Measurements from ENCODE around the gene FAM120C. TPM values are rescaled to one million over a fixed set of nuclear protein-coding genes. Genes with fewer than 3 reads are reported as not detected.

Gene FAM120C
- total and polyA plus RNA-seq, 2 experiments from 2014 or later, result 9.3 to 9.8 TPM

GRCh38 chrX:54049801-54050200 lies 133.3 kb downstream of the FAM120C start:
- H3K4me1 ChIP-seq (ENCODE audit: insufficient read depth), result peaks cover 3% of the 10 kb centered on the region; the same call in 1 of the 2 replicates
- Mint-ChIP-seq H3K4me1 (peaks cover 30% of the 10 kb centered on the region), H3K4me3 (no peak overlapping the region), H3K27me3 (ENCODE audit: insufficient read depth, low read depth, poor library complexity) (peaks cover 1% of the 10 kb centered on the region), H3K36me3 (ENCODE audit: low read depth) (peaks cover 3% of the 10 kb centered on the region; the same call in 2 of the 3 replicates), H3K27ac (no peak overlapping the region), H3K9me3 (peaks cover 7% of the 10 kb centered on the region; the same call in 2 of the 3 replicates)
- H3K9me2 ChIP-seq (ENCODE audit: insufficient read depth), result no peaks in the 10 kb centered on the region
- H3K27ac ChIP-seq (ENCODE audit: low read depth), result no peak overlapping the region
- DNase-seq (ENCODE audit: low spot score), result no peak
- no peaks in the 10 kb centered on the region for H3K36me3 ChIP-seq (ENCODE audit: insufficient read depth)
- no peaks in the 10 kb centered on the region for H4K20me1 ChIP-seq (replicated peaks; ENCODE audit: insufficient read depth)
- H3K4me3 ChIP-seq, result no peak overlapping the region
- H2AFZ ChIP-seq, result no peak overlapping the region
- H3F3A ChIP-seq (replicated peaks; ENCODE audit: low read depth), result no peaks in the 10 kb centered on the region
- no peak for ATAC-seq
- TF ChIP-seq, protein P1, sequence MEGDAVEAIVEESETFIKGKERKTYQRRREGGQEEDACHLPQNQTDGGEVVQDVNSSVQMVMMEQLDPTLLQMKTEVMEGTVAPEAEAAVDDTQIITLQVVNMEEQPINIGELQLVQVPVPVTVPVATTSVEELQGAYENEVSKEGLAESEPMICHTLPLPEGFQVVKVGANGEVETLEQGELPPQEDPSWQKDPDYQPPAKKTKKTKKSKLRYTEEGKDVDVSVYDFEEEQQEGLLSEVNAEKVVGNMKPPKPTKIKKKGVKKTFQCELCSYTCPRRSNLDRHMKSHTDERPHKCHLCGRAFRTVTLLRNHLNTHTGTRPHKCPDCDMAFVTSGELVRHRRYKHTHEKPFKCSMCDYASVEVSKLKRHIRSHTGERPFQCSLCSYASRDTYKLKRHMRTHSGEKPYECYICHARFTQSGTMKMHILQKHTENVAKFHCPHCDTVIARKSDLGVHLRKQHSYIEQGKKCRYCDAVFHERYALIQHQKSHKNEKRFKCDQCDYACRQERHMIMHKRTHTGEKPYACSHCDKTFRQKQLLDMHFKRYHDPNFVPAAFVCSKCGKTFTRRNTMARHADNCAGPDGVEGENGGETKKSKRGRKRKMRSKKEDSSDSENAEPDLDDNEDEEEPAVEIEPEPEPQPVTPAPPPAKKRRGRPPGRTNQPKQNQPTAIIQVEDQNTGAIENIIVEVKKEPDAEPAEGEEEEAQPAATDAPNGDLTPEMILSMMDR (conservative IDR thresholded peaks at IDR 0.05; ENCODE audit: low read depth in 2 of 2), result no peak
- TF ChIP-seq JUNB (IDR thresholded peaks at IDR 0.05; ENCODE audit: unreplicated experiment) (no peak), CREB1 (CRISPR knock-in tag; IDR thresholded peaks at IDR 0.05; ENCODE audit: low read depth) (no peak), EZH2phosphoT487 (IDR thresholded peaks at IDR 0.05; ENCODE audit: unreplicated experiment) (no peak), ZNF462 (CRISPR knock-in tag; IDR thresholded peaks at IDR 0.05) (no peak), POLR2AphosphoS5 (IDR thresholded peaks at IDR 0.05; ENCODE audit: low read depth) (no peak), NANOG (IDR thresholded peaks at IDR 0.05; ENCODE audit: borderline replicate concordance) (no peak), ZNF114 (CRISPR knock-in tag; IDR thresholded peaks at IDR 0.05) (no peak), EZH2 (IDR thresholded peaks at IDR 0.05; ENCODE audit: low read depth, unreplicated experiment) (no peak), REST (IDR thresholded peaks at IDR 0.05; ENCODE audit: unreplicated experiment) (no peak), STAT1 (IDR thresholded peaks at IDR 0.05; ENCODE audit: unreplicated experiment) (no peak), ZNF331 (CRISPR knock-in tag; IDR thresholded peaks at IDR 0.05; ENCODE audit: low read depth) (no peak)
- TF ChIP-seq, protein P2, sequence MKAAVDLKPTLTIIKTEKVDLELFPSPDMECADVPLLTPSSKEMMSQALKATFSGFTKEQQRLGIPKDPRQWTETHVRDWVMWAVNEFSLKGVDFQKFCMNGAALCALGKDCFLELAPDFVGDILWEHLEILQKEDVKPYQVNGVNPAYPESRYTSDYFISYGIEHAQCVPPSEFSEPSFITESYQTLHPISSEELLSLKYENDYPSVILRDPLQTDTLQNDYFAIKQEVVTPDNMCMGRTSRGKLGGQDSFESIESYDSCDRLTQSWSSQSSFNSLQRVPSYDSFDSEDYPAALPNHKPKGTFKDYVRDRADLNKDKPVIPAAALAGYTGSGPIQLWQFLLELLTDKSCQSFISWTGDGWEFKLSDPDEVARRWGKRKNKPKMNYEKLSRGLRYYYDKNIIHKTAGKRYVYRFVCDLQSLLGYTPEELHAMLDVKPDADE (IDR thresholded peaks at IDR 0.05), result no peak
- no peaks in the 10 kb centered on the region for H3K27me3 ChIP-seq (ENCODE audit: insufficient read depth)
- no peaks in the 10 kb centered on the region for H3K79me2 ChIP-seq (replicated peaks; ENCODE audit: insufficient read depth)
- no peak overlapping the region for H3K4me2 ChIP-seq
